Uterus (tissue), 2 donors: ENCODE data around the gene HECW1.

ENCODE experiments used
- CTCF ChIP-seq, 4 experiments: fragments of 200-600 bp in 2 of 4; fragments of 450-650 bp in 2 of 4; sonication (generic) in 2 of 4; IDR thresholded peaks; one replicate each; pipeline ENCODE4 v1.5.1; 2016 to 2019; ENCODE audit warnings: antibody characterized with exemption in 4 of 4, mild to moderate bottlenecking in 2 of 4, moderate library complexity in 1 of 4
- POLR2A ChIP-seq, 2 donors: fragments of 450-650 bp; IDR thresholded peaks; one replicate each; pipeline ENCODE4 v1.6.1; 2016; ENCODE audit warnings: antibody characterized with exemption in 2 of 2, mild to moderate bottlenecking in 1 of 2, moderate library complexity in 1 of 2

GRCh38 chr7:43141091-43141490 is 28.6 kb downstream of the HECW1 start:
- no peak for TF ChIP-seq CTCF (IDR thresholded peaks at IDR 0.05)
- no peak for TF ChIP-seq POLR2A (IDR thresholded peaks at IDR 0.05)
